GM21576 (cell line): Measurements from ENCODE around the gene SLC5A3.

Experiments
- ATAC-seq: cut with Tn5 transposase; IDR thresholded peaks from one replicate; pipeline ENCODE4 v1.9.1; 2021; ENCODE audit warnings: mild to moderate bottlenecking, moderate library complexity; ENCODE audit not compliant: unreplicated experiment

The SLC5A3 gene

DNA sequence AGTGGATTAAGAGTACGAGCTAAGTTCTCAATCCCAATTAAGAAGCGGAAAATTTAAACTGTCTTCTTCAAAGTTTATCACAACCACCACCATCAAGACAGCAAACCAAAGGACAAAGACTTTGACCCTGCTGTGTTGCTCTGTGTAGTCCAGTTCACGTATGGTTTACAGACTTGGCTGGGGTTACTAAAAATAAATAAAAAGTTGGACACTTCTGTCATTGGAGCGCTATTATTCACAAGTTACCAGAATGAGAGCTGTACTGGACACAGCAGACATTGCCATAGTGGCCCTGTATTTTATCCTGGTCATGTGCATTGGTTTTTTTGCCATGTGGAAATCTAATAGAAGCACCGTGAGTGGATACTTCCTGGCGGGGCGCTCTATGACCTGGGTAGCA is 21.6 kb downstream of the SLC5A3 start:
- no peak for ATAC-seq

DNA sequence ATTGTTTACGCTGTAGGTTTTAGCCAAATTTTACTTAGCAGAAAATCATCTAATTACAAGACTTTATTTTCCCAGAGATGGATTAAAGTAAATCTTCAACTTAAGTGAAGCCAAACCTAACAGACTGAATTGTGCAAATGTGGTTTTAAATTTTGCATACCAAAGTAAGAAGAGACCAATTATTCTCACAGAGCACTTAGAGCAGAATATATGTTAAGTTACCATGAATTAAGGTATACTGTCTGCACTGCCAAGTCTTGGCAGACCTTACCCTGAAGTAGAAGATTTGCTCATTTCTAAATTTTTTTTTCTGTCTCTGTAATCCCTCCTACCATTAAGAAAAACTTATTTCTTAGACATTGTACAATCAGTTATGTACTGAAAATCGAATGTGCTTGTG is 24.1 kb downstream of the SLC5A3 start:
- ATAC-seq = no peak

DNA sequence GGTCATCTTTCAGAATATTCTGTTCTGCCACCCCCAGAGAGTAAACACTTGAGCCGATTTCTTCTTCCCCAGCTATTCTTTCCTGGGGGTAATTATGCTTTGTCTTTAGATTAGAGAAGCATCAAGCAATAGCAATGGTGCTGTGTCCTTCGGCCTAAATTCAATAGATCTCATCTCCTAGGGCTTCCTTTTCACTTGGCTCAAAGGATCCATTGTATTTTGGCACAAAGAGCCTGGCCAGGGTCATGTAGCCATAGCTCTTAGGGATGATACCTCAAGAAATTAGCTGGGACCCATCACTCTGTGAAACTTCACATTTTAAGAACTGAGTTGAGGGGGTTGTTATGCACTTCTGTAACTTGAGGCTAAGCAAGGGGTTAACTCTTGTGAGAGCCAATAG is 27.0 kb downstream of the SLC5A3 start:
- ATAC-seq = no peak

DNA sequence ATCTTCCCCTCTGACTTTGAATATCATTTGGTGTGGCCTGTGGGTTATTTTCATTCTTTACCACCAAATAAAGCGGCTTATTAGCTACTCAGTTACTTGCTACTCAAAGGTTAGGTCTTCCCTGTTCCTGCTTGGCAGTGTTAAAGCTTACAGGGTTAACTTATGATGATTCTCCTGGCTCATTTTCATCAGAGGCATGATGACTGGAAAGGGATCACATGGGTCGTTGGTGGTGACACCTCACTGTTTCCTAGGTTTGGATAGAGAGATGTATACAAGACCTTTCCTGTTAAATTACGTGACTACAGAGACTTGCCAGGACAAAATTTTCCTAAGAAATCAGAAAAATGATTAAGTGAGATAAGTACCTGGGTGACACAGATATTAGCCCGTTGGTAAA is 27.4 kb downstream of the SLC5A3 start:
- no peak for ATAC-seq

DNA sequence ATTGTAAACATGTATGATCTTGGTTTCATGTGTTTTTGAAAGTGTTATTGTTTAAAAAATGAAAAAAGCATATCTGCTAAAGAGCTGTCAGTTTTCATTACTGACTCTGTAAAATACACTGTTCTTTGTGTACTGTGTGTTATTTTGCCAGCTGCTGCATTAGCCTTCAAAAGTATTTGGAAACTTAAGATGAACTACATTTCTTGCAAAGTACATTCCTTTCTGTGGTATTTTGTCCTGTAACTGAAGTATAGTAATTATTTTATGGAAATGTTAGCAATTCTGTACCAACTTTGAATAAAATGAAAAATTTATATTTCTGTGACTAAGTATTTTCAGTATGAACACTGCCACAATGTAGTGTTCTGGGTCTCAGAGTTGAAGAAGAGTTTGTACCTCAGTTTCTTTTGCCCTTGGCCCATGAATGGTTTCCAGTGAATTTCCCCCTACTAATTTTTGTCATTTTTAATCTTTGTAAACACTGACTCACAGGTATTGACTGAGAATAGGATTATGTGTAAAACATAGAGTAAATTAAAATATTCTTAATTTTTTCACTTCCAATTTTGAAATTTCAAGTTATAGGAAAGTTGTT is 32.7 kb downstream of the SLC5A3 start:
- ATAC-seq = no peak

DNA sequence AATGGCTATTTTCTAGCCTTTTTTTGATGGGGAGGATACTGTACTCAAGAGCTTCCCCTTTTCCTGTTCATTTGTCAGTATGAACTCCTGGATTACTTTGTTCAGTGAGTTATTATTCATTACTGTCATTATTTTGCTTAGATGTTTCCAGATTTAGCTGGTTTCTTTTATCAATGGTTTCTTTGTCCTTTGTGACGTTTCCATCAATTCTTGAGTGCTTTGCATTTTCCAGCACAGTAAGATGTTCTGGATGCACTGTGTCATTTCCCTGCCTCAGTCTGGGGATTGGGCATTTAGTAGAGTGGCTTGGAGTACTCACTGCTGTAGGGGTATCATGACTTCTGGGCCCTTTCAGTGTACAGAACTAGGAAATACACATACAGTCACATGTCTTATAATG is 34.2 kb downstream of the SLC5A3 start:
- no peak for ATAC-seq

DNA sequence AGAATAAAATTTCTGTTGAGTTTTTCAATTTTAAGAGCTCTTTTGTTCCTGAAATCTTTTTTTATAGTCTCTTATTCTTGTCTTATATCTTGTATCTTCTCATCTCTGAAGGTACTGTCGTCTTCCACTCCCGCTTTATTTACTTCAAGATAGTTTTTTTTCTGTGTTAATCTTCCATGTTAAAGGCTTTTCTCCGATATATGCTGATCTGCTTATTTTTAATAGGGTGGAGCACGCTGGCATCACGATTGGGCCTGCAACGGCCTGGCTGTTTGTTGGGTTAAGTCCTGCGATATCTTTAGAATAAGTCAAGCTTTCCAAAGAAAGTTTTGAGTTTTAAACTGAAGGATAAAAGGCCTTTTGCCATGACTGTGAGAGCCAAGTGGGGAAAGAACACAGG is 35.7 kb downstream of the SLC5A3 start:
- no peak for ATAC-seq

DNA sequence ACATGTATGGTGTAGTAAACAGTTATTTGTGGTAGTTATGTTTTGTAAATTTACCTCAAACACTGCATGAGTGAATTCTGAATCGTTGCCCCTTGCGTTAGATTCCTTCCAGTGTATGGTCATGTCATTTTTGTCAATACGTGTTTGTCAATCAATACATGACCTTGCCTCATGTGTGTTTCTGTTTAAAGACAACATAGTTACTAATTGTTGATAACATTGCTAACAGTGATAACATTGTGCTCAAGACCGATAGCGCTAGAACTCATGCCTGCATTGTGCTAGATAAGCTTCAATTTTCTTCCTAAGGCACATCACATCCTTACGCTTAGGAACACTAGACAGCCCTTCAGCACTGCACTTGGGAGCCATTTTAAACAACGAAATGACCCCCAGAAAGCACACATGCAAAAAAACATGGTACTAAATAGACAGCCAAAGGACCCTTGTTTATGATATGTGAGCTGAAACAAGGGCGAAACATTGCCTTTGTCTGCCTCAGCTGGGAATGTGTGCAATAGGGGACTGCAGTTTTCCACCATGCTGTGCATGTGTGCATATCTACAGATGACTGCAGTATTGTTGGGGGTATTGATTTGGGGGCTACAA is 37.3 kb downstream of the SLC5A3 start:
- no peak for ATAC-seq

DNA sequence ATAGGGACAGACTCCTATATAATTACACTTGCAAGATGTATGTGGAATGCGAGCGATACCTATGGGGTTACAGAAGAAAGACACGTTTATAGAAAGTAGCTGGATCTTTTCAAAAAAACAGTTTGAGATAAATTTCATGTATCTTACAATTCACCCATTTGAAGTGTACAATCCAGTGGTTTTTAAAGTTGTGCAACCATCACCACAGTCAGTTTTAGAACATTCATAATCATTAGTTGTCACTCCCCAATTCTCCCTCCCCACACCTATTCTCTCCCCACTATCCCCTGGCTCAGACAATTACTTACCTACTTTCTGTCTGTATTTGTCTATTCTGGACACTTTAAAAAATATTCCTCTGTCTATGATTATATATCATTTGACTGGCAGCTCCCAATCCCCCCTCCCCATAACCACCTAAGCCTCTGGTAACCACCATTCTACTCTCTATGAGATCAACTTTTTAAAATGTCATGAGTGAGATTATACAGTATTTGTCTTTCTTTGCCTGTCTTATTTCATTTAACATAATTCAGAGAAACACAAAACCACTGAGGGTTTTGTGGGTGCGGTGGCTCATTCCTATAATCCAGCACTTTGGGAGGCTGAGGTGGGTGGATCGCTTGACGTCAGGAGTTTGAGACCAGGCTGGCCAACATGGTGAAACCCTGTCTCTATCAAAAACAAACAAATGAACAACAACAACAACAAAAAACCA is 39.1 kb downstream of the SLC5A3 start:
- no peak for ATAC-seq

DNA sequence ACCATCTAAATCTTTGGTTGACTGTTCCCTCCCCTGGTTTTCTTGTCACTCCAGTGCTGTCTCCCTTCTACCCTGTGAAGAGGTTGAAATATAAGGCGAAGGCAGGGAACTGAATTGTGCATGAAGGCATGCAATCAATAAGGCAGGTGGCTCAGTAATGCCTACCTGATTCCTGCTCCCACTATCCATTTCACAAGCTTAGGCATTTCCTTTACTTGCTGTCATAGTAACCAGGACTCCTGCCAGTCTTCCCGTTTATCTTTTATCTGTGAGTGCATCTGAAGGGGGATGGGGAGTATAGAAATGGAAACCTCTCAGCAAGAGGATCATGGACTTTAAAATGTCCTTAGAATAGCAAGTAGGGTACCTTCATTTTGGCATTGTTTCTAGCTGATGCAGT is 40.5 kb downstream of the SLC5A3 start:
- no peak for ATAC-seq

DNA sequence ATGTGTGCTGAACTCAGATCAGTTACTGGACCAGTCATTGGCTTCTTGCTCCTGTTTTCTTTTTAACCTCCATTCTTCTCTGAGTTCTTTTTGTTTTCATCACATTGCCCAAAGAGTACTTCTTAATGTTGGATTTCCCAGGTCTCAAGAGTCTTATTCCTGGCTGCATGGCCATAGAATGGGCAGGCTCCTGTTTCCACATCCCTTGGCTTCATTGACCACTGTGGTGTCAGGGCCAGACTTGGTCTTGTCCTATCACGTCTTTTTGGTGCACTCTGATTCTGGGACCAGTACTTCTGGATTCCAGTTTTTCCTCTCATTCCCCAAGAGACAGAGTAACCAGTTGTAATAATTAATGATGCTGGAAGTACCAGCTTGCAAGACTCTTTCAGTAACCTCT is 41.8 kb downstream of the SLC5A3 start:
- ATAC-seq = no peak

DNA sequence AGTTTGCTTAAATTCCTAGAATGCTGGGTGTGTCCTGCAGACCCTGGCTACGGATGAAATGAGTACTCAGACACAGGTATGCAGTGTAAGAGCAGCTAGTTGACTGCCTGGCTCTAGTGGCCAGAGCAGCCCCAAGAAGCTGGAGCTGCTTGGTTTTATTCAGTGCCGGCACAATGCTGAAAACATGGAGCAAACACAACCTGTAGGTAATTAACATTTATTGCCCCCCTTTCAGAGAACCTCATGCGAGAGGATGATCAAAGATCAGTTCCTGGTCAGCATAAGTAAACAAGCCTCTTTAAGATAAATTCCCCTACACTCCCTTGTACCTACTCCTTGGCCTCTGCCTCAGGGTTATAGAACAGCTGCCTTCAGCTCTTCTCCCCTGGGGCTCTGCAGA is 43.2 kb downstream of the SLC5A3 start:
- no peak for ATAC-seq

DNA sequence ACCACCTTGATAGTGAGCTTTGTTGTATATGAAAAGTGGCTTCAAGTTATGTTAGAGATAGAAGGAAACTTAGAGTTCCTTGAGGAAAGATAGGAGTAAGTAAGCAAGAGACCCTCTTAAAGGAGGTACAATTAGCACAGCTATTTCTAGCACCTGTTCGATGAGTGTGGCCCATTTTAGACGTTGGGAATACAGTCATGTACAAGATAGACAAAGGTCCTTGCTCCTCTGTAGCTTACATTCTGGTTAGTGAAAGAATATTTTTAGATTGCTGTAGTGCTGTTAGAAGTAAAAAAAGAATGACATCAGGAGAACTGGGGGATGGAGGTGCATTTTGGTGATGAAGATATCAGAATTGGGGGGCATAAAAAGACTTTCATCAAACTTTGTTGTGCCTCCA is 47.5 kb downstream of the SLC5A3 start:
- no peak for ATAC-seq

DNA sequence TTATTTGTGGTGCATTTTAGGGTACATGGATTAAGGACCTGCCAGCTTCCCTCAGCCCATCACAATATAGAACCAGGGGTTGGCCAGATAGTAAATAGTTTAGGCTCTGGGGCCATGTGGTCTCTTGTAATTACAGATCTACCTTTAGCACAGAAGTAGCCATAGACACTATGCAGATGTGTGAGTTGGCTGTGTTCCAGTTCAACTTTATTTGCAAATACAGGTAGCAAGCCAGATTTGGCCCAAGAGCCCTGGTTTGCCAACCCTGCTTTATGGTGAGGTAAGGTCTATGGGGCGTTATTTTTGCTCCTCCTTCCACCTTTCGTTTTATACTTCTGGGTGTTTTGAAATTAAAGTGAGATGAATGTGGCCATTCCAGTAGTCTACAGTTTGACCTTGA is 48.7 kb downstream of the SLC5A3 start:
- ATAC-seq = no peak
